ENCODE results near the gene CLIP3. TPM values are rescaled to one million over a fixed set of nuclear protein-coding genes. Genes with fewer than 3 reads are reported as not detected.

CLIP3 gene
- total and polyA plus RNA-seq, 9 of the 15 experiments (the other 6 are each of a cell fraction or from before 2014, with no cell fraction given) = 0.01 to 0.50 (median 0.15) TPM; not detected in 1

DNA sequence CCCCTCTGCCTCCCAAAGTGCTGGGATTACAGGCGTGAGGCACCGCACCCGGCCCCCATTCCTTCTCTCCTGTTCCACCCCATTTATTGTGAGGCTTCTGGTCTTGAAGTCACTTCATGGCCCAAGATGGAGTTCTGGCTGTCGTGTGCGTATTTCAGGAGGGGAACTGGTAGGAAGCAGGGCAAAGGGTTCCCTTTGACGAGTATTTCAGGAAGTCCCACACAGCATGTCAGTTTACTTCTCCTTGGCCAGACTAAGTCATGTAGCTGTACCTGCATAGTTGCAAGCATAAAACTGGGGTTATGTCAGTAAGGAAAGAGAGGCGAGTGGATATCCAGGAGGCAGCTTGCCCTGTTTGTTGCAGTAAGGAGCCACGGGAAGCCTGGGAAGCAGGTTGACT lies 32.2 kb upstream of the CLIP3 start (continued):
- TF ChIP-seq SRSF9 (IDR thresholded peaks at IDR 0.05; ENCODE audit: borderline replicate concordance, low read depth, low read length) = no peak

DNA sequence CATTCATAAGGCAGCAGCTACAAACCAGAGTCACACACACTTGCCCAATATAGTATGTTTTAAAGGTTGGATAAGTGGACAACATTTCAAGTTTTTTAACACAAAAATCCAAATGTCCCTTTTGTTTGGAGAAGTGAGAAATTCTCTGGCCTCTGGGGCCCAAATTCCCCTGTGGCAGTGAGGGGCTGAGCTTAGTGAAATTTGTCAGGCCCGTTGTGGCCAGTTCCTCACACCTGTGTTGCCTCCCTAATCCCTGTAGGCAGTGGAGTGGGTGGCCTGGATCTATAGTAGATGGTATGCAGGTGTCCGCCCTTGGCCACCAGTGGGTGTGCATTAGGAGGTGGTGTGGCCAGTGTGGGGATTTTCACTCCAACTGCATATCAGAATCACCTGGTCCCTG lies 28.7 kb upstream of the CLIP3 start:
- Histone ChIP-seq H3K27me3 (ENCODE audit: control insufficient read depth in 2 of 2, insufficient read depth in 2 of 2, low read length in 2 of 2) (no peaks in the 10 kb centered on the region), H3K27ac (ENCODE audit: extremely low read depth, low read depth, low read length) (no peak overlapping the region), H4K20me1 (replicated peaks; ENCODE audit: control insufficient read depth, insufficient read depth, low read length) (peaks cover 5% of the 10 kb centered on the region; the same call in 1 of the 2 replicates), H3K9me3 (replicated peaks; ENCODE audit: control insufficient read depth, insufficient read depth, low read depth, low read length) (no peaks in the 10 kb centered on the region), H3K79me2 (ENCODE audit: control insufficient read depth, insufficient read depth, low read length) (peaks cover 19% of the 10 kb centered on the region), H3K4me3 (no peak overlapping the region), H2AFZ (ENCODE audit: low read depth, low read length) (no peak overlapping the region), H3K4me1 (replicated peaks in 1 of 2; ENCODE audit: control insufficient read depth in 2 of 2, insufficient read depth in 2 of 2, low read length in 2 of 2) (peaks cover 2 to 5% of the 10 kb centered on the region in 2 experiments; a peak in 3 of 5 replicates), H3K36me3 (ENCODE audit: control insufficient read depth, insufficient read depth, low read length) (peaks cover 88% of the 10 kb centered on the region), H3K9ac (ENCODE audit: insufficient read depth in 1 of 2, low read depth in 2 of 2, low read length in 2 of 2) (0 out of 4 replicates have a peak overlapping the region, but pooled peaks of 1 of the 2 experiments have one; percentile 56), H3K9me1 (ENCODE audit: control insufficient read depth, insufficient read depth, low read length) (no peaks in the 10 kb centered on the region), H3K4me2 (ENCODE audit: insufficient read depth, low read length) (no peak overlapping the region)
- no peak for DNase-seq (ENCODE audit: extremely low read depth in 1 of 4, low spot score in 3 of 4)
- BruUV-seq (replicated peaks) = no TSS peak
- CTCF ChIA-PET (ENCODE audit: low intra/inter-chr PET ratio) = no interaction called here
- POLR2A ChIA-PET = interaction anchor here (1.0 to 1.6 kb wide), 3 partner anchors 12 to 113 kb away, joined by 3 to 6 read pairs (median 3); no protein-coding TSS in a partner anchor
- in situ Hi-C loops (cut with MboI) = loop anchor here (5.0 kb wide), 1 partner anchor 111 kb away; no protein-coding TSS in a partner anchor
- intact Hi-C loops (cut with micrococcal nuclease) = loop anchor here (5.0 kb wide), 2 partner anchors 51 to 111 kb away; partner anchors contain the start of genes OVOL3 and POLR2I
- 90% methylated on average over 2 of the region's 2 CpGs for WGBS (ENCODE audit: insufficient coverage, low coverage, missing lambda C conversion rate)
- no peak for FAIRE-seq
- ATAC-seq = no peak
- no peak for TF ChIP-seq ZNF668 (CRISPR knock-in tag; IDR thresholded peaks at IDR 0.05)
- TF ChIP-seq POLR2A (conservative IDR thresholded peaks at IDR 0.05) = no peak
- no peak for TF ChIP-seq ZNF347 (CRISPR knock-in tag; IDR thresholded peaks at IDR 0.05; ENCODE audit: low read depth)
- TF ChIP-seq NONO (IDR thresholded peaks at IDR 0.05; ENCODE audit: low read depth in 2 of 2, low read length in 1 of 2) = no peak
- TF ChIP-seq ILK (tag; IDR thresholded peaks at IDR 0.05; ENCODE audit: borderline replicate concordance, low read depth) = no peak
- no peak for TF ChIP-seq HDAC1 (IDR thresholded peaks at IDR 0.05)
- TF ChIP-seq POLR2AphosphoS5 (IDR thresholded peaks at IDR 0.05; ENCODE audit: control insufficient read depth, insufficient read depth, low read depth, low read length) = no peak
- TF ChIP-seq XRCC5 (IDR thresholded peaks at IDR 0.05; ENCODE audit: low read depth, low read length) = no peak
- TF ChIP-seq, protein P1, sequence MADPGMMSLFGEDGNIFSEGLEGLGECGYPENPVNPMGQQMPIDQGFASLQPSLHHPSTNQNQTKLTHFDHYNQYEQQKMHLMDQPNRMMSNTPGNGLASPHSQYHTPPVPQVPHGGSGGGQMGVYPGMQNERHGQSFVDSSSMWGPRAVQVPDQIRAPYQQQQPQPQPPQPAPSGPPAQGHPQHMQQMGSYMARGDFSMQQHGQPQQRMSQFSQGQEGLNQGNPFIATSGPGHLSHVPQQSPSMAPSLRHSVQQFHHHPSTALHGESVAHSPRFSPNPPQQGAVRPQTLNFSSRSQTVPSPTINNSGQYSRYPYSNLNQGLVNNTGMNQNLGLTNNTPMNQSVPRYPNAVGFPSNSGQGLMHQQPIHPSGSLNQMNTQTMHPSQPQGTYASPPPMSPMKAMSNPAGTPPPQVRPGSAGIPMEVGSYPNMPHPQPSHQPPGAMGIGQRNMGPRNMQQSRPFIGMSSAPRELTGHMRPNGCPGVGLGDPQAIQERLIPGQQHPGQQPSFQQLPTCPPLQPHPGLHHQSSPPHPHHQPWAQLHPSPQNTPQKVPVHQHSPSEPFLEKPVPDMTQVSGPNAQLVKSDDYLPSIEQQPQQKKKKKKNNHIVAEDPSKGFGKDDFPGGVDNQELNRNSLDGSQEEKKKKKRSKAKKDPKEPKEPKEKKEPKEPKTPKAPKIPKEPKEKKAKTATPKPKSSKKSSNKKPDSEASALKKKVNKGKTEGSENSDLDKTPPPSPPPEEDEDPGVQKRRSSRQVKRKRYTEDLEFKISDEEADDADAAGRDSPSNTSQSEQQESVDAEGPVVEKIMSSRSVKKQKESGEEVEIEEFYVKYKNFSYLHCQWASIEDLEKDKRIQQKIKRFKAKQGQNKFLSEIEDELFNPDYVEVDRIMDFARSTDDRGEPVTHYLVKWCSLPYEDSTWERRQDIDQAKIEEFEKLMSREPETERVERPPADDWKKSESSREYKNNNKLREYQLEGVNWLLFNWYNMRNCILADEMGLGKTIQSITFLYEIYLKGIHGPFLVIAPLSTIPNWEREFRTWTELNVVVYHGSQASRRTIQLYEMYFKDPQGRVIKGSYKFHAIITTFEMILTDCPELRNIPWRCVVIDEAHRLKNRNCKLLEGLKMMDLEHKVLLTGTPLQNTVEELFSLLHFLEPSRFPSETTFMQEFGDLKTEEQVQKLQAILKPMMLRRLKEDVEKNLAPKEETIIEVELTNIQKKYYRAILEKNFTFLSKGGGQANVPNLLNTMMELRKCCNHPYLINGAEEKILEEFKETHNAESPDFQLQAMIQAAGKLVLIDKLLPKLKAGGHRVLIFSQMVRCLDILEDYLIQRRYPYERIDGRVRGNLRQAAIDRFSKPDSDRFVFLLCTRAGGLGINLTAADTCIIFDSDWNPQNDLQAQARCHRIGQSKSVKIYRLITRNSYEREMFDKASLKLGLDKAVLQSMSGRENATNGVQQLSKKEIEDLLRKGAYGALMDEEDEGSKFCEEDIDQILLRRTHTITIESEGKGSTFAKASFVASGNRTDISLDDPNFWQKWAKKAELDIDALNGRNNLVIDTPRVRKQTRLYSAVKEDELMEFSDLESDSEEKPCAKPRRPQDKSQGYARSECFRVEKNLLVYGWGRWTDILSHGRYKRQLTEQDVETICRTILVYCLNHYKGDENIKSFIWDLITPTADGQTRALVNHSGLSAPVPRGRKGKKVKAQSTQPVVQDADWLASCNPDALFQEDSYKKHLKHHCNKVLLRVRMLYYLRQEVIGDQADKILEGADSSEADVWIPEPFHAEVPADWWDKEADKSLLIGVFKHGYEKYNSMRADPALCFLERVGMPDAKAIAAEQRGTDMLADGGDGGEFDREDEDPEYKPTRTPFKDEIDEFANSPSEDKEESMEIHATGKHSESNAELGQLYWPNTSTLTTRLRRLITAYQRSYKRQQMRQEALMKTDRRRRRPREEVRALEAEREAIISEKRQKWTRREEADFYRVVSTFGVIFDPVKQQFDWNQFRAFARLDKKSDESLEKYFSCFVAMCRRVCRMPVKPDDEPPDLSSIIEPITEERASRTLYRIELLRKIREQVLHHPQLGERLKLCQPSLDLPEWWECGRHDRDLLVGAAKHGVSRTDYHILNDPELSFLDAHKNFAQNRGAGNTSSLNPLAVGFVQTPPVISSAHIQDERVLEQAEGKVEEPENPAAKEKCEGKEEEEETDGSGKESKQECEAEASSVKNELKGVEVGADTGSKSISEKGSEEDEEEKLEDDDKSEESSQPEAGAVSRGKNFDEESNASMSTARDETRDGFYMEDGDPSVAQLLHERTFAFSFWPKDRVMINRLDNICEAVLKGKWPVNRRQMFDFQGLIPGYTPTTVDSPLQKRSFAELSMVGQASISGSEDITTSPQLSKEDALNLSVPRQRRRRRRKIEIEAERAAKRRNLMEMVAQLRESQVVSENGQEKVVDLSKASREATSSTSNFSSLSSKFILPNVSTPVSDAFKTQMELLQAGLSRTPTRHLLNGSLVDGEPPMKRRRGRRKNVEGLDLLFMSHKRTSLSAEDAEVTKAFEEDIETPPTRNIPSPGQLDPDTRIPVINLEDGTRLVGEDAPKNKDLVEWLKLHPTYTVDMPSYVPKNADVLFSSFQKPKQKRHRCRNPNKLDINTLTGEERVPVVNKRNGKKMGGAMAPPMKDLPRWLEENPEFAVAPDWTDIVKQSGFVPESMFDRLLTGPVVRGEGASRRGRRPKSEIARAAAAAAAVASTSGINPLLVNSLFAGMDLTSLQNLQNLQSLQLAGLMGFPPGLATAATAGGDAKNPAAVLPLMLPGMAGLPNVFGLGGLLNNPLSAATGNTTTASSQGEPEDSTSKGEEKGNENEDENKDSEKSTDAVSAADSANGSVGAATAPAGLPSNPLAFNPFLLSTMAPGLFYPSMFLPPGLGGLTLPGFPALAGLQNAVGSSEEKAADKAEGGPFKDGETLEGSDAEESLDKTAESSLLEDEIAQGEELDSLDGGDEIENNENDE (IDR thresholded peaks at IDR 0.05; ENCODE audit: low read depth, low read length) = no peak

Measured in K562 (cell line).